K562 (cell line): ENCODE measurements around the gene RABGAP1L. TPM values are rescaled to one million over a fixed set of nuclear protein-coding genes. Genes with fewer than 3 reads are reported as not detected.

Experiments used
- ARID2 ChIP-seq: fragments of 450-650 bp; IDR thresholded peaks from 2 replicates; pipeline ENCODE4 v1.6.1; 2017; ENCODE audit warnings: antibody characterized with exemption, mild to moderate bottlenecking
- ATF1 ChIP-seq, 2 experiments: fragments of 450-650 bp in 1 of 2; IDR thresholded peaks; 2 replicates each; pipeline ENCODE4 v1.6.1; 2016; ENCODE audit warnings: missing compliant biosample characterization in 1 of 2, missing genetic modification characterization in 1 of 2
- DDX20 ChIP-seq: fragments of 450-650 bp; IDR thresholded peaks from 2 replicates; pipeline ENCODE4 v1.6.1; 2016; ENCODE audit warnings: missing genetic modification characterization, low read depth, mild to moderate bottlenecking, missing compliant biosample characterization, moderate library complexity
- FOSL1 ChIP-seq: fragments of 200-800 bp; sonication (Bioruptor generic); conservative IDR thresholded peaks from 2 replicates; pipeline ENCODE4 v1.6.1; 2016; ENCODE audit warnings: missing genetic modification characterization, missing compliant biosample characterization
- FOXA1 ChIP-seq: fragments of 450-650 bp; IDR thresholded peaks from 2 replicates; pipeline ENCODE4 v1.6.1; 2016; ENCODE audit warnings: mild to moderate bottlenecking, borderline replicate concordance
- GABPB1 ChIP-seq: sonication (generic); formaldehyde crosslinking; IDR thresholded peaks from 2 replicates; pipeline ENCODE4 v1.8.0; 2022; ENCODE audit warnings: mild to moderate bottlenecking, missing genetic modification reagents
- KLF10 ChIP-seq: fragments of 250-450 bp; sonication (Bioruptor Pico); IDR thresholded peaks from 2 replicates; pipeline ENCODE4 v1.6.1; 2021; ENCODE audit warnings: matching md5 sums
- POLR3A ChIP-seq: IDR thresholded peaks from 2 replicates; pipeline ENCODE4 v1.6.1; 2011; ENCODE audit warnings: borderline replicate concordance, mild to moderate bottlenecking, moderate library complexity; ENCODE audit not compliant: insufficient read length, insufficient read depth; ENCODE audit errors: extremely low read depth
- SAP30 ChIP-seq: fragments of 200-600 bp; sonication (generic); IDR thresholded peaks from 2 replicates; pipeline ENCODE4 v1.6.1; 2012; ENCODE audit warnings: borderline replicate concordance, low read depth, mild to moderate bottlenecking, moderate library complexity, low read length, control low read depth, inconsistent platforms; ENCODE audit not compliant: insufficient read depth, poor library complexity, severe bottlenecking
- ZNF143 ChIP-seq: sonication (generic); formaldehyde crosslinking; IDR thresholded peaks from 2 replicates; pipeline ENCODE4 v1.9.0; 2022; ENCODE audit warnings: mild to moderate bottlenecking, missing genetic modification reagents
- ZNF24 ChIP-seq: fragments of 450-650 bp; IDR thresholded peaks from 2 replicates; pipeline ENCODE4 v1.6.1; 2016
- ZNF41 ChIP-seq: fragments of 250-450 bp; sonication (Bioruptor Pico); conservative IDR thresholded peaks from 2 replicates; pipeline ENCODE4 v1.4.0; 2020; ENCODE audit warnings: mild to moderate bottlenecking
- polyA plus RNA-seq, 8 experiments: library from polyadenylated mRNA; depleted of rRNA in 4 of 8; stranded (reverse) in 5 of 8; unstranded in 3 of 8; fragments of >200 nt; fragmentation: Nextera tagmentation in 2 of 8; fragmentation: Illumina TruSeq in 1 of 8; extraction: Ambion mirVana in 2 of 8; extraction: Trizol in 1 of 8; gene quantifications; 2 replicates each; pipeline versions ENCODE4 v1.2.1 to v1.2.3, GENCODE V29; 2011 to 2014; ENCODE audit warnings: inconsistent platforms in 1 of 8, missing spikeins in 1 of 8
- total RNA-seq, 7 experiments: library from RNA; depleted of rRNA in 6 of 7; stranded (reverse); fragments of >200 nt in 6 of 7; fragmentation: Illumina TruSeq in 2 of 7; extraction: Trizol in 2 of 7; gene quantifications; 2 replicates each; pipeline versions ENCODE4 v1.2.1 to v1.2.3, GENCODE V29; 2011 to 2021; ENCODE audit warnings: low replicate concordance in 1 of 7
- TF ChIP-seq, protein P1 (sequence below): sonication (generic); formaldehyde crosslinking; IDR thresholded peaks from 2 replicates; pipeline ENCODE4 v1.8.0; 2022; ENCODE audit warnings: mild to moderate bottlenecking, missing genetic modification reagents, borderline replicate concordance
- TF ChIP-seq, protein P2 (sequence below): fragments of 250-450 bp; sonication (Bioruptor Pico); IDR thresholded peaks from 2 replicates; pipeline ENCODE4 v1.8.0; 2021; ENCODE audit warnings: borderline replicate concordance, mild to moderate bottlenecking, moderate library complexity; ENCODE audit not compliant: poor library complexity, severe bottlenecking
- TF ChIP-seq, protein P3 (sequence below): sonication (generic); formaldehyde crosslinking; IDR thresholded peaks from 2 replicates; pipeline ENCODE4 v1.8.1; 2023; ENCODE audit warnings: mild to moderate bottlenecking, missing genetic modification reagents
- TF ChIP-seq, protein P4 (sequence below): fragments of 250-450 bp; sonication (Bioruptor Pico); IDR thresholded peaks from 2 replicates; pipeline ENCODE4 v1.5.0; 2021; ENCODE audit warnings: mild to moderate bottlenecking, moderate library complexity

Gene RABGAP1L
- total and polyA plus RNA-seq, 9 of the 15 experiments (the other 6 are each of a cell fraction or from before 2014, with no cell fraction given): 16.5 to 44.9 (median 26.7) TPM

DNA sequence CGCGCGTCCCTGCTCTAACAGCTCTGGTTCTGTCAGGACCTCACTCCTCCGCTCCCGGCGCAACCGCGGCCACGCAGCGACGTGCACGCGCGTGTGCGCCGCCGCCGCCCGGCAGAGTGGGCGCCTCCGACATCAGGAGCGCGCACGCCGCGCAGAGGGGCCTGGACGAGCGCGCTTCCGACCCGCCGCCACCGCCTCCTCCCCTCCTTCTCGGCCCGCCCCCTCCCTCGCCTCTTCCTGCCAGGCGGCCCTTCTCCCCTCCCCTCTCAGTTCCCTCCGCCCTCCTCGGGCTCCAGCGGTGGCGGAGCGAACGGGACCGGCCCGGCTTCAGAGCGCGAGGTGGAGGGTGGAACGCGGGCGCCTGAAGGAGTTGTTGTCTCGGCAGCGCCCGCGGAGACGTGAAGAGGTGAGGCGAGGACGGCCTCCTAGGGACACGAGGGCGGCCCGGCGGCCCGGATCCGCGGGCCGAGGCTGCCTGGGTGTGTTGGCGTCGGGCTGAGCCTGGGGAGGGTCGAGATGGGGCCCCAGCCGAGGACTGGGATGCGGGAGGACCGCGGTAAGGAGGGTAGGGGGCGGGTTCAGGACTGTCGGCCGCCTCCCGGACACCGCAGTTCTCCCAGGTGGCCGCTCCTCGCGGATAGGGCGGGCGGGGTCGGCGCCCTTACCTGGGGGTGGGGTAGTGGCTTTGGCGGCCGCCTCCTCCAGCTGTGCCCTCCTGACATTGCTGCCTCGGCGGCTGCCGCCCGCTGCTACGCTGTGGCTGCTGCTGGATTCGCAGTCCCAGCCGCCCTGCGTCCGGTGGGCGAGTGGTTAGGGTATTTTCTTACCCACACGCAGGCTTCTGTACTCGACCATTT, at the start of gene RABGAP1L (continued):
- TF ChIP-seq, protein P1, sequence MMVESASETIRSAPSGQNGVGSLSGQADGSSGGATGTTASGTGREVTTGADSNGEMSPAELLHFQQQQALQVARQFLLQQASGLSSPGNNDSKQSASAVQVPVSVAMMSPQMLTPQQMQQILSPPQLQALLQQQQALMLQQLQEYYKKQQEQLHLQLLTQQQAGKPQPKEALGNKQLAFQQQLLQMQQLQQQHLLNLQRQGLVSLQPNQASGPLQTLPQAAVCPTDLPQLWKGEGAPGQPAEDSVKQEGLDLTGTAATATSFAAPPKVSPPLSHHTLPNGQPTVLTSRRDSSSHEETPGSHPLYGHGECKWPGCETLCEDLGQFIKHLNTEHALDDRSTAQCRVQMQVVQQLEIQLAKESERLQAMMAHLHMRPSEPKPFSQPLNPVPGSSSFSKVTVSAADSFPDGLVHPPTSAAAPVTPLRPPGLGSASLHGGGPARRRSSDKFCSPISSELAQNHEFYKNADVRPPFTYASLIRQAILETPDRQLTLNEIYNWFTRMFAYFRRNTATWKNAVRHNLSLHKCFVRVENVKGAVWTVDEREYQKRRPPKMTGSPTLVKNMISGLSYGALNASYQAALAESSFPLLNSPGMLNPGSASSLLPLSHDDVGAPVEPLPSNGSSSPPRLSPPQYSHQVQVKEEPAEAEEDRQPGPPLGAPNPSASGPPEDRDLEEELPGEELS: peak; percentile 93
- TF ChIP-seq KLF10 (CRISPR knock-in tag) (no peak), FOSL1 (tag) (peak; percentile 56), FOXA1 (no peak), ZNF41 (CRISPR knock-in tag) (0 out of 2 replicates have a peak, but pooled peaks have one; percentile 58), ATF1 (CRISPR knock-in tag; IDR thresholded peaks at IDR 0.05) (no peak), ATF1 (tag; IDR thresholded peaks at IDR 0.05) (peak; percentile 69), DDX20 (tag) (no peak), ARID2 (no peak), POLR3A (no peak), SAP30 (peak; percentile 58), ZNF24 (peak; percentile 91), ZNF143 (CRISPR knock-in tag) (no peak), GABPB1 (CRISPR knock-in tag) (peak; percentile 47; the same call in 1 of the 2 replicates)
- TF ChIP-seq, protein P2, sequence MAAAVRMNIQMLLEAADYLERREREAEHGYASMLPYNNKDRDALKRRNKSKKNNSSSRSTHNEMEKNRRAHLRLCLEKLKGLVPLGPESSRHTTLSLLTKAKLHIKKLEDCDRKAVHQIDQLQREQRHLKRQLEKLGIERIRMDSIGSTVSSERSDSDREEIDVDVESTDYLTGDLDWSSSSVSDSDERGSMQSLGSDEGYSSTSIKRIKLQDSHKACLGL (CRISPR knock-in tag): no peak
- TF ChIP-seq, protein P3, sequence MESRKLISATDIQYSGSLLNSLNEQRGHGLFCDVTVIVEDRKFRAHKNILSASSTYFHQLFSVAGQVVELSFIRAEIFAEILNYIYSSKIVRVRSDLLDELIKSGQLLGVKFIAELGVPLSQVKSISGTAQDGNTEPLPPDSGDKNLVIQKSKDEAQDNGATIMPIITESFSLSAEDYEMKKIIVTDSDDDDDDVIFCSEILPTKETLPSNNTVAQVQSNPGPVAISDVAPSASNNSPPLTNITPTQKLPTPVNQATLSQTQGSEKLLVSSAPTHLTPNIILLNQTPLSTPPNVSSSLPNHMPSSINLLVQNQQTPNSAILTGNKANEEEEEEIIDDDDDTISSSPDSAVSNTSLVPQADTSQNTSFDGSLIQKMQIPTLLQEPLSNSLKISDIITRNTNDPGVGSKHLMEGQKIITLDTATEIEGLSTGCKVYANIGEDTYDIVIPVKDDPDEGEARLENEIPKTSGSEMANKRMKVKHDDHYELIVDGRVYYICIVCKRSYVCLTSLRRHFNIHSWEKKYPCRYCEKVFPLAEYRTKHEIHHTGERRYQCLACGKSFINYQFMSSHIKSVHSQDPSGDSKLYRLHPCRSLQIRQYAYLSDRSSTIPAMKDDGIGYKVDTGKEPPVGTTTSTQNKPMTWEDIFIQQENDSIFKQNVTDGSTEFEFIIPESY (CRISPR knock-in tag): no peak; the same call in 1 of the 2 replicates
- TF ChIP-seq, protein P4, sequence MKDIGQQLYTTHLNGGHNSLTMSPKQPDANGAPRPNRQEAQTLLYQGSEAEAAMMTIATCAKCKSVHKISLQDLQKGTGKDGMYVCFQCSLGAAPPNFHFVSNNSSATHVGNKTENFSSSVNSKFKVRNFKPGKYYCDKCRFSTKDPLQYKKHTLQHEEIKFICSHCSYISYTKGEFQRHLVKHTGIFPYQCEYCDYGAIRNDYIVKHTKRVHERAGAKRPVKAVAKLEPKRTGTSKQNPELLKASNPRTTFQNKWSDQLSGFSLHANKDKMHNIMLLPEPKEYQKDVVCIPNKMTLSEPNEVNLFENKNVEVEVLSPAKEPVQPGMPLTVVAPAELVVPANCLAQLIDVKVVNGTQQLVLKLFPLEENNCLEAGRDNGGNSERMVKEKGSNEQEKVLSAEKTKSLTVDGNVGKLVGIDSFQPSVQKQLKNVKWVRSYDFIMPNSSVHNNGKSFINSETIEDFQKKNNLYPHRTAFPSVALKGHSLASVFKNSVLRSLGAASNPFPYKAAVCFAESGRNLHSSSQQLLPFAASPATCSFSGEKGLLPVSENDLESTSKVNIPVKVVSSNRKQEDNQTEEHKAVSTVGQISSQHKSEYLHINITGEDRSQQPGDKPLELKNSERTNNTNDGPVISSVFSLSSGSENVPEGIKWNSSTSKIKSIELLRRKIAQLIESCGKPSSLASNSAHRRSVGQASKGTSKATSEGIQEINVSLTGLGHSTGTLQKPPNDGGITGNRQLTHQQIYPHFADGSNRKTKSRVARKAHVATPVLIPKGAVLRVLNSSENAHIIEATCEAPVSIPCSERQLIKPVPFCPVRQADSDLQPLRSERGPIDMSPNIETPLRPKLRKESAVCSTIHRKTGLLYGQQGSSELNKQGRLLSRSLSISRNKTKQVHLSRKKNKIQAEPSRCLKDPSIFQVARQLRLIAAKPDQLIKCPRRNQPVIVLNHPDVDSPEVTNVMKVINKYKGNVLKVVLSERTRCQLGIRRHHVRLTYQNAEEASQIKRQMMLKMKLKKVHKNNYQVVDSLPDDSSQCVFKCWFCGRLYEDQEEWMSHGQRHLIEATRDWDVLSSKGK (CRISPR knock-in tag): no peak
